ENCODE data around the gene MRPS18B. TPM values are rescaled to one million over a fixed set of nuclear protein-coding genes. Genes with fewer than 3 reads are reported as not detected.

MRPS18B gene
- 51.8 TPM for polyA plus RNA-seq (2013, experiment 1 of 2)
- 53.8 TPM for polyA plus RNA-seq (2013, experiment 2 of 2)

DNA sequence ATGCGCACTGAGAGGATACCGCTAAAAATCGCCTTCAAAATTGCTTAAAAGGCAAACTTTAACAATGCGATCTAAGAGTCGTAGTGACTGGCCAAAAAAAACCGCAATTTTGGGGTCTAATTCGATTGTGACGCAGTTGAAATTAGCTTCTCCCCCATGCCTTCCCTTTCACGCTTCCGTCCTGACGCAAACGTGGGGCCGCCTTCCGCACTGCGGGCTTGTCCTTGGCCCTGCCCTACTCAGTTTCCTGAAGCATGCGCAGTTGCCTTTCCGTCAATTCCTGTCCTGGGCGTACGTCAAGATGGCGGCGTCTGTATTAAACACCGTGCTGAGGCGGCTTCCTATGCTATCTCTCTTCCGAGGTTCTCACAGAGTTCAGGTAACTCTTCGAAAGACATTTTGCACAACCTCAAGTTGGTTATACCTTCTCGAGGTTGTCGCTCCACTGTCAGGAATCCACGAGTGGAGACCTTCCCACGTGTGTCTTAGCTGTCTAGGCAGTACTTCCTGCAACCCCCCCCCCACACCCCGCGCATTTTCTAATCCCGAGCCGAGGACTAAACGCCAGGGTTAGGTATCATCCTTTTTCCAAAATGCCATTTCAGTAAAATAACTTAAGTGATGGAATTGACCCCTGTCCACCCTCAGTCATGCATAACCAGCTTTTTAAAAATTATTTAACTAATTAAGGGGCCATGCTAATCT lies at the start of gene MRPS18B:
Gene MRPS18B, plus strand, starts transcription at position 276 of the 705 bp plus-strand sequence. Its CDS starts 26 bp downstream, at position 302.
- no peaks in the 10 kb centered on the region for H3K9me3 ChIP-seq (ENCODE audit: insufficient read depth, low read depth, low read length)
- H3K4me3 ChIP-seq (ENCODE audit: low read length) = peak within 1 kb of the TSS; percentile 94
- H3K9ac ChIP-seq (ENCODE audit: low read depth, low read length) = peak within 1 kb of the TSS; percentile 100
- peak within 1 kb of the TSS; percentile 94 for H3K27ac ChIP-seq (ENCODE audit: low read depth, low read length)
- peaks cover 56% of the 10 kb centered on the region for H3K36me3 ChIP-seq (ENCODE audit: insufficient read depth, low read length)
- peaks cover 18% of the 10 kb centered on the region for H3K4me1 ChIP-seq (ENCODE audit: insufficient read depth, low read length)
- WGBS = under 1% methylated on average over 34 of the region's 34 CpGs
- H3K27me3 ChIP-seq (ENCODE audit: insufficient read depth, low read length) = no peaks in the 10 kb centered on the region

- Histone ChIP-seq H3K9ac (ENCODE audit: low read depth, low read length) (no peak overlapping the region), H3K27me3 (ENCODE audit: insufficient read depth, low read length) (peaks cover 9% of the 10 kb centered on the region; the same call in 1 of the 2 replicates), H3K9me3 (ENCODE audit: insufficient read depth, low read depth, low read length) (no peaks in the 10 kb centered on the region), H3K27ac (ENCODE audit: low read depth, low read length) (no peak overlapping the region), H3K4me3 (ENCODE audit: low read length) (no peak overlapping the region), H3K4me1 (ENCODE audit: insufficient read depth, low read length) (peaks cover 6% of the 10 kb centered on the region), H3K36me3 (ENCODE audit: insufficient read depth, low read length) (peaks cover 17% of the 10 kb centered on the region)
- WGBS = 76% methylated on average over 3 of the region's 3 CpGs
Measured at GRCh38 chr6:30568245-30568644, 49.4 kb upstream of the MRPS18B start.

DNA sequence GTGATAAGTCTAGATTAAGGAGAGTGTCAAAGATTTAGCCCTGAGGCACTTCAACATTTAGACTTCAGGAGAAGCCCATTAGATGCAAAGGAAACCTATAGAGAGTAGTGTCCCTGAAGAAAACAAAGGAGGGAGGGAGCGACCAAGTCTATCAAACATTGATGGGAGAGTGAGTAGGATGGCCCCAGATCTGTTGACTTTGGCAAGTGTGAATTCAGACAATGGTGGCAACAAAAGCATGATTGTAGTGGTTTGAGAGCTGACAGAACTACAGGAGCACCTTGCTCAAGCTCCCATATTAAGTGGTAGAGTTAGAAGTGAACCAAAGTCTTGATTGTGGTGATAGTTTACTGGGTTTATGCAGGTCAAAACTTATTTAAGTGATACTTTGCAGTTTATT lies 47.4 kb upstream of the MRPS18B start:
- H3K4me1 ChIP-seq (ENCODE audit: insufficient read depth, low read length) = peaks cover 6% of the 10 kb centered on the region
- H3K27ac ChIP-seq (ENCODE audit: low read depth, low read length) = no peak overlapping the region
- 79% methylated on average over 1 of the region's 1 CpG for WGBS
- H3K27me3 ChIP-seq (ENCODE audit: insufficient read depth, low read length) = peaks cover 9% of the 10 kb centered on the region; the same call in 1 of the 2 replicates
- no peak overlapping the region for H3K9ac ChIP-seq (ENCODE audit: low read depth, low read length)
- H3K9me3 ChIP-seq (ENCODE audit: insufficient read depth, low read depth, low read length) = no peaks in the 10 kb centered on the region
- H3K4me3 ChIP-seq (ENCODE audit: low read length) = peak overlapping the region; percentile 92
- H3K36me3 ChIP-seq (ENCODE audit: insufficient read depth, low read length) = peaks cover 24% of the 10 kb centered on the region

DNA sequence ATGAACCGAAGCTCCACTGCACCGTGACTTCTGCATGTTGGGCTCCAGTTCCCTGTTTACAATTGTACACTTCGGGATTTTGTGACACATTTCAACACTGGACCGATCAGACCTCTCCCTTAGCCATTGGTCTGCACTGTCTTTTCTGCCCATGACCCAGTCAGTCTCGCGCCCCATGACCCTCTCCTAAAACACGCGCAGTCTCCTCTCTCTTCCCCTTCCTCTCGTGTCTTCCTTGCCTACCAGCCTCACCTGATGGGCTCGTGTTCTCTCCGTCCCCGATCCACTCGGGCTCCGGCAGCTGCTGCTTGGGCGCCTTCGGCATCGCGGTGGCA lies 46.9 kb upstream of the MRPS18B start:
- H3K36me3 ChIP-seq (ENCODE audit: insufficient read depth, low read length) = peaks cover 28% of the 10 kb centered on the region
- peak overlapping the region; percentile 95 for H3K9ac ChIP-seq (ENCODE audit: low read depth, low read length)
- peaks cover 9% of the 10 kb centered on the region; the same call in 1 of the 2 replicates for H3K27me3 ChIP-seq (ENCODE audit: insufficient read depth, low read length)
- H3K4me1 ChIP-seq (ENCODE audit: insufficient read depth, low read length) = peaks cover 6% of the 10 kb centered on the region
- WGBS = 8% methylated on average over 18 of the region's 18 CpGs
- H3K27ac ChIP-seq (ENCODE audit: low read depth, low read length) = no peak overlapping the region
- peak overlapping the region; percentile 92 for H3K4me3 ChIP-seq (ENCODE audit: low read length)
- no peaks in the 10 kb centered on the region for H3K9me3 ChIP-seq (ENCODE audit: insufficient read depth, low read depth, low read length)

- under 1% methylated on average over 59 of the region's 59 CpGs for WGBS
- peak within 1 kb of the TSS; percentile 92 for H3K4me3 ChIP-seq (ENCODE audit: low read length)
- H3K9ac ChIP-seq (ENCODE audit: low read depth, low read length) = peak within 1 kb of the TSS; percentile 95
- H3K4me1 ChIP-seq (ENCODE audit: insufficient read depth, low read length) = peaks cover 6% of the 10 kb centered on the region
- H3K27ac ChIP-seq (ENCODE audit: low read depth, low read length) = peak within 1 kb of the TSS; percentile 91
- peaks cover 9% of the 10 kb centered on the region; the same call in 1 of the 2 replicates for H3K27me3 ChIP-seq (ENCODE audit: insufficient read depth, low read length)
- peaks cover 28% of the 10 kb centered on the region for H3K36me3 ChIP-seq (ENCODE audit: insufficient read depth, low read length)
- no peaks in the 10 kb centered on the region for H3K9me3 ChIP-seq (ENCODE audit: insufficient read depth, low read depth, low read length)
Measured at GRCh38 chr6:30571075-30571761, 46.4 kb upstream of the MRPS18B start, which contains the start of gene ABCF1. Gene ABCF1 (plus strand): TSS chr6:30571442. CDS start chr6:30571488, 46 bp downstream.

GRCh38 chr6:30571762-30572082 lies 45.9 kb upstream of the MRPS18B start:
- H3K27me3 ChIP-seq (ENCODE audit: insufficient read depth, low read length) = peaks cover 9% of the 10 kb centered on the region; the same call in 1 of the 2 replicates
- no peaks in the 10 kb centered on the region for H3K9me3 ChIP-seq (ENCODE audit: insufficient read depth, low read depth, low read length)
- peaks cover 6% of the 10 kb centered on the region for H3K4me1 ChIP-seq (ENCODE audit: insufficient read depth, low read length)
- H3K27ac ChIP-seq (ENCODE audit: low read depth, low read length) = no peak overlapping the region; the same call in 1 of the 2 replicates
- H3K4me3 ChIP-seq (ENCODE audit: low read length) = peak overlapping the region; percentile 92
- under 1% methylated on average over 8 of the region's 8 CpGs for WGBS
- H3K9ac ChIP-seq (ENCODE audit: low read depth, low read length) = peak overlapping the region; percentile 95
- H3K36me3 ChIP-seq (ENCODE audit: insufficient read depth, low read length) = peaks cover 33% of the 10 kb centered on the region

DNA sequence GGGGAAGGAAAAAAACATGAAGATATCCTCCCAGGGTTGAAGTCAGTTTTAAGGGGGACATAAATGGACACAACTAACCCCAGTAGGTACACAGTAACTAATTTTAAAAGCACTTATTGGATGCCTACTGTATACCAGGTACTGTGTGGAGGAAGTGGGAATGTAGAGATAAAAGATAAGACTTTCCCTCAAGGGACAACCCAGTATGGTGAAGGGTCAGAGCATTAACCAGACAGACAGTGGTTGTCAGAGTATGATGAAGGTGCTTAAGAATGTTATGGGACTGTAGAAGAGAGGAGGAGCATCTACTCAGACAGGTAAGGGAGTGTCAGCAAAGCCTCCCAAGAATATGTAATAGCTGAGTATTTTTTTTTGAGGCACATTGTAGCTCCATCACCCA lies 45.5 kb upstream of the MRPS18B start:
- H3K36me3 ChIP-seq (ENCODE audit: insufficient read depth, low read length) = peaks cover 37% of the 10 kb centered on the region
- peak overlapping the region; percentile 92 for H3K4me3 ChIP-seq (ENCODE audit: low read length)
- H3K27me3 ChIP-seq (ENCODE audit: insufficient read depth, low read length) = peaks cover 9% of the 10 kb centered on the region; the same call in 1 of the 2 replicates
- H3K9me3 ChIP-seq (ENCODE audit: insufficient read depth, low read depth, low read length) = no peaks in the 10 kb centered on the region
- no peak overlapping the region for H3K27ac ChIP-seq (ENCODE audit: low read depth, low read length)
- H3K4me1 ChIP-seq (ENCODE audit: insufficient read depth, low read length) = peaks cover 6% of the 10 kb centered on the region
- H3K9ac ChIP-seq (ENCODE audit: low read depth, low read length) = peak overlapping the region; percentile 95

DNA sequence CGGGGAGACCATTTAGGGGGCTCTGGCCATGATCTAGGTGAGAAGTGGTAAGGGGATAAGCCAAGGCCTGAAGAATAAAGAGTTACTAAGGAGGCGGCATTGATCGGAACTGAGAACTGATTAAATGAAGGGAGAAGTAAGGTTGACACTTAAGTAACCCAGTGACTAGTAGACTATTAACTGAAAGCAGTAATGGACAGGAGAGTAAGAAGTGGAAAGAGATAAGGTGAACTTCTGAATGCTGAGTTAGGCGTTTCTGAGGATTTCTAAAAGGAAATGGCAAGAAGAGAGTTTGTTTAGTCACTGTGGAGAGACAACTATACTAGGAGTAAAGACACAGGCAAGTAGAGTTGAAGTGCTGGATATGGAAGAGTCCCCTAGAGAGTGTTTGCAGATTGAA lies 44.5 kb upstream of the MRPS18B start:
- no peak overlapping the region for H3K9ac ChIP-seq (ENCODE audit: low read depth, low read length)
- peaks cover 6% of the 10 kb centered on the region for H3K4me1 ChIP-seq (ENCODE audit: insufficient read depth, low read length)
- peak overlapping the region; percentile 92; the same call in 1 of the 2 replicates for H3K4me3 ChIP-seq (ENCODE audit: low read length)
- peaks cover 47% of the 10 kb centered on the region for H3K36me3 ChIP-seq (ENCODE audit: insufficient read depth, low read length)
- peaks cover 9% of the 10 kb centered on the region; the same call in 1 of the 2 replicates for H3K27me3 ChIP-seq (ENCODE audit: insufficient read depth, low read length)
- WGBS = 81% methylated on average over 4 of the region's 4 CpGs
- no peaks in the 10 kb centered on the region for H3K9me3 ChIP-seq (ENCODE audit: insufficient read depth, low read depth, low read length)
- no peak overlapping the region for H3K27ac ChIP-seq (ENCODE audit: low read depth, low read length)

DNA sequence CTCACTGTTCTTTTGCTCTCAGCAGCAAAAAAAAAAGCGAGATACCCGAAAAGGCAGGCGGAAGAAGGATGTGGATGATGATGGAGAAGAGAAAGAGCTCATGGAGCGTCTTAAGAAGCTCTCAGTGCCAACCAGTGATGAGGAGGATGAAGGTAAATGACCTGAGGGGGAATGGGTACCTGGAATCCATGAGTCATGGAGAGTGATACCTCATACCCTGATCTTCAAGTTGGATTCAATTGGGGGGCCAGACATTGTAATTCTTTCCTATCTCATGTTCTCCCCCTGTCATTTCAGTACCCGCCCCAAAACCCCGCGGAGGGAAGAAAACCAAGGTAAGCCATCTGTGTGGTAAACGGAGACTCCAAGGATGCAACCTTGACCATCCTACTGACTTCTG lies 39.6 kb upstream of the MRPS18B start:
- H3K27me3 ChIP-seq (ENCODE audit: insufficient read depth, low read length) = no peaks in the 10 kb centered on the region
- peaks cover 82% of the 10 kb centered on the region for H3K36me3 ChIP-seq (ENCODE audit: insufficient read depth, low read length)
- H3K9ac ChIP-seq (ENCODE audit: low read depth, low read length) = no peak overlapping the region
- H3K9me3 ChIP-seq (ENCODE audit: insufficient read depth, low read depth, low read length) = no peaks in the 10 kb centered on the region
- no peak overlapping the region for H3K4me3 ChIP-seq (ENCODE audit: low read length)
- H3K4me1 ChIP-seq (ENCODE audit: insufficient read depth, low read length) = no peaks in the 10 kb centered on the region
- 97% methylated on average over 8 of the region's 8 CpGs for WGBS
- H3K27ac ChIP-seq (ENCODE audit: low read depth, low read length) = no peak overlapping the region

GRCh38 chr6:30583921-30584320 lies 33.7 kb upstream of the MRPS18B start:
- Histone ChIP-seq H3K27me3 (ENCODE audit: insufficient read depth, low read length) (no peaks in the 10 kb centered on the region), H3K27ac (ENCODE audit: low read depth, low read length) (no peak overlapping the region), H3K4me3 (ENCODE audit: low read length) (no peak overlapping the region), H3K4me1 (ENCODE audit: insufficient read depth, low read length) (no peaks in the 10 kb centered on the region), H3K36me3 (ENCODE audit: insufficient read depth, low read length) (peaks cover 96% of the 10 kb centered on the region), H3K9ac (ENCODE audit: low read depth, low read length) (no peak overlapping the region), H3K9me3 (ENCODE audit: insufficient read depth, low read depth, low read length) (no peaks in the 10 kb centered on the region)
- WGBS = 96% methylated on average over 5 of the region's 5 CpGs

DNA sequence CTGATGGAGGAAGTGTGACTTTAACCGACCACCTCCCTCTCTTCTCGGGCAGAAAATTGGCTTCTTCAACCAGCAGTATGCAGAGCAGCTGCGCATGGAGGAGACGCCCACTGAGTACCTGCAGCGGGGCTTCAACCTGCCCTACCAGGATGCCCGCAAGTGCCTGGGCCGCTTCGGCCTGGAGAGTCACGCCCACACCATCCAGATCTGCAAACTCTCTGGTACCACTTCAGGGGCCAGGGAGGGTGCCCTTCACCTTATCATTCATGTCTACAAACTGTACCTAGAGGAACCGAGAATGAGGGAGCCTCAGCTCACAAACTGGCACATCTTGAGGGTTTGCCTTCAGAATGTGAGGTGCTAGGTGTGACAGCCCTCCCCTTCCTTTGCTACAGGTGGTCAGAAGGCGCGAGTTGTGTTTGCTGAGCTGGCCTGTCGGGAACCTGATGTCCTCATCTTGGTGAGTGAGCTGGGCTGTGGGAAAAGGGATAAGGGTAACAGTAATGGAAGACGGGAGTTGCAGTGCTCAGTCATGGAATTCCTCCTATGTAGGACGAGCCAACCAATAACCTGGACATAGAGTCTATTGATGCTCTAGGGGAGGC lies 27.8 kb upstream of the MRPS18B start:
- Histone ChIP-seq H3K9me3 (ENCODE audit: insufficient read depth, low read depth, low read length) (no peaks in the 10 kb centered on the region), H3K27me3 (ENCODE audit: insufficient read depth, low read length) (no peaks in the 10 kb centered on the region), H3K36me3 (ENCODE audit: insufficient read depth, low read length) (peaks cover 99% of the 10 kb centered on the region), H3K4me3 (ENCODE audit: low read length) (no peak overlapping the region), H3K9ac (ENCODE audit: low read depth, low read length) (no peak overlapping the region), H3K27ac (ENCODE audit: low read depth, low read length) (no peak overlapping the region), H3K4me1 (ENCODE audit: insufficient read depth, low read length) (no peaks in the 10 kb centered on the region)
- WGBS = 96% methylated on average over 15 of the region's 15 CpGs
